GM23248 (cell line): ENCODE results near the gene PPY.
"Not testable (repeated sequence)": the region's sequence is repeated elsewhere in the genome, so short reads cannot be mapped to it uniquely, and the experiment has no call there.

Source experiments
- EZH2 ChIP-seq: fragments of 200-600 bp; sonication (generic); IDR thresholded peaks from 2 replicates; pipeline ENCODE4 v1.6.1; 2018; ENCODE audit warnings: antibody characterized with exemption, mild to moderate bottlenecking; ENCODE audit not compliant: insufficient read depth, poor library complexity, severe bottlenecking
- EZH2phosphoT487 ChIP-seq: fragments of 200-600 bp; sonication (generic); IDR thresholded peaks from 2 replicates; pipeline ENCODE4 v1.6.1; 2018; ENCODE audit warnings: antibody characterized with exemption, moderate library complexity, mild to moderate bottlenecking, low read depth; ENCODE audit not compliant: insufficient read depth

DNA sequence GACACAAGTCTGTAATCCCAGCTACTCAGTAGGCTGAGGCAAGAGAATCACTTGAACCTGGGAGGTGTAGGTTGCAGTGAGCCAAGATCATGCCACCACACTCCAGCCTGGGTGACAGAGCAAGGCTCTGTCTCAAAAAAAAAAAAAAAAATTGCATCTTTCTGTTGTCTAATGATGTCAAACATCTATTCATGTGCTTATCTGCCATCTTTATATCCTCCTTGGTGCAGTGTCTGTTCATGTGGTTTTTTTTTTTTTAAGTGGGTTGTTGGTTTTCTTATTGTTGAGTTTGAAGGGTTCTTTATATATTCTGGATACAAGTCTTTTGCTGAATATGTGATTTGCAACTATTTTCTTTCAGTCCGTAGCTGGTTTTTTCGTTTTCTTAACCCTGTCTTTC lies 29.2 kb upstream of the PPY start:
- TF ChIP-seq EZH2phosphoT487, EZH2: not testable (repeated sequence)
